Stimulated activated naive CD4-positive, alpha-beta T cell treated with Interleukin-2 at 50 U/mL for 16 hours (primary cell): ENCODE data around the gene CFAP45.

Experiments
- DNase-seq: peaks from one replicate; lab custom pipeline; 2025; lab: John Stamatoyannopoulos, UW

The CFAP45 gene

GRCh38 chr1:159853417-159854115, 46.4 kb downstream of the CFAP45 start:
- DNase-seq: no peak

- DNase-seq: no peak
Observed at GRCh38 chr1:159851407-159851806, 48.6 kb downstream of the CFAP45 start.

GRCh38 chr1:159849626-159850366, 50.2 kb downstream of the CFAP45 start:
- DNase-seq: no peak

- no peak for DNase-seq
Observed at GRCh38 chr1:159848326-159848725, 51.6 kb downstream of the CFAP45 start.

- DNase-seq: no peak
Observed at GRCh38 chr1:159847231-159847630, 52.7 kb downstream of the CFAP45 start.

- no peak for DNase-seq
Observed at GRCh38 chr1:159845751-159846629, 54.0 kb downstream of the CFAP45 start.

GRCh38 chr1:159843459-159843858, 56.5 kb downstream of the CFAP45 start:
- no peak for DNase-seq

- DNase-seq: no peak
Observed at GRCh38 chr1:159841749-159842148, 58.2 kb downstream of the CFAP45 start.

- DNase-seq: no peak
Observed at GRCh38 chr1:159839116-159839849, 60.7 kb downstream of the CFAP45 start.

GRCh38 chr1:159838715-159839114, 61.2 kb downstream of the CFAP45 start:
- DNase-seq: no peak

GRCh38 chr1:159835862-159836525, 64.0 kb downstream of the CFAP45 start:
- no peak for DNase-seq

- DNase-seq: no peak
Observed at GRCh38 chr1:159835356-159835755, 64.6 kb downstream of the CFAP45 start.

- DNase-seq: no peak
Observed at GRCh38 chr1:159832309-159832708, 67.7 kb downstream of the CFAP45 start.

- DNase-seq: no peak
Observed at GRCh38 chr1:159831412-159832141, 68.4 kb downstream of the CFAP45 start.

- no peak for DNase-seq
Observed at GRCh38 chr1:159830722-159831121, 69.2 kb downstream of the CFAP45 start.

- DNase-seq: no peak
Observed at GRCh38 chr1:159829822-159830465, 70.0 kb downstream of the CFAP45 start.

- no peak for DNase-seq
Observed at GRCh38 chr1:159829273-159829634, 70.7 kb downstream of the CFAP45 start.

GRCh38 chr1:159828581-159829272, 71.2 kb downstream of the CFAP45 start:
- no peak for DNase-seq

- DNase-seq: no peak
Observed at GRCh38 chr1:159828176-159828575, 71.8 kb downstream of the CFAP45 start.

- DNase-seq: no peak
Observed at GRCh38 chr1:159827549-159827948, 72.4 kb downstream of the CFAP45 start.
